GM18498 (cell line): Measurements from ENCODE around the gene PPP2R2D.
A peak's percentile ranks its signal among the peaks of the same experiment; 100 is the strongest.

Source experiments
- ATAC-seq: cut with Tn5 transposase; IDR thresholded peaks from one replicate; pipeline ENCODE4 v1.9.1; 2021; ENCODE audit warnings: mild to moderate bottlenecking, moderate library complexity; ENCODE audit not compliant: unreplicated experiment

The PPP2R2D gene

GRCh38 chr10:131926253-131926652, 25.4 kb downstream of the PPP2R2D start:
- ATAC-seq = no peak

GRCh38 chr10:131926743-131927595, 26.2 kb downstream of the PPP2R2D start:
- no peak for ATAC-seq

GRCh38 chr10:131928248-131929095, 27.7 kb downstream of the PPP2R2D start:
- ATAC-seq = peak; percentile 88

GRCh38 chr10:131929122-131929845, 28.5 kb downstream of the PPP2R2D start:
- ATAC-seq = no peak

- ATAC-seq = no peak
These were observed 29.3 kb downstream of the PPP2R2D start for GRCh38 chr10:131930150-131930549.

- ATAC-seq = no peak
These were observed 29.9 kb downstream of the PPP2R2D start for GRCh38 chr10:131930586-131931330.

GRCh38 chr10:131931981-131932380, 31.2 kb downstream of the PPP2R2D start:
- ATAC-seq = no peak

- no peak for ATAC-seq
These were observed 32.3 kb downstream of the PPP2R2D start for GRCh38 chr10:131933016-131933695.

- ATAC-seq = no peak
These were observed 32.9 kb downstream of the PPP2R2D start for GRCh38 chr10:131933696-131934086.

GRCh38 chr10:131934769-131935168, 34.0 kb downstream of the PPP2R2D start:
- ATAC-seq = no peak

GRCh38 chr10:131935260-131935659, 34.5 kb downstream of the PPP2R2D start:
- ATAC-seq = no peak

- no peak for ATAC-seq
These were observed 35.5 kb downstream of the PPP2R2D start for GRCh38 chr10:131936294-131936693.

- ATAC-seq = no peak
These were observed 35.9 kb downstream of the PPP2R2D start for GRCh38 chr10:131936736-131937135.

GRCh38 chr10:131937836-131938235, 37.0 kb downstream of the PPP2R2D start:
- no peak for ATAC-seq

- no peak for ATAC-seq
These were observed 37.9 kb downstream of the PPP2R2D start for GRCh38 chr10:131938681-131939080.

GRCh38 chr10:131942455-131942854, 41.6 kb downstream of the PPP2R2D start:
- ATAC-seq = no peak

- ATAC-seq = no peak
These were observed 42.4 kb downstream of the PPP2R2D start for GRCh38 chr10:131943021-131943814.

- ATAC-seq = no peak
These were observed 43.6 kb downstream of the PPP2R2D start for GRCh38 chr10:131944412-131944811.
